RPMI8226 (cell line): ENCODE results near the gene PTEN.
"Not testable (repeated sequence)": the region's sequence is repeated elsewhere in the genome, so short reads cannot be mapped to it uniquely, and the experiment has no call there.

Experiments used
- DNase-seq: peaks from one replicate; pipeline ENCODE4 v3.0.0-alpha.2; 2015

The PTEN gene

GRCh38 chr10:87863053-87863943 lies at the start of gene PTEN, which contains the start of gene KLLN:
PTEN (plus strand) TSS chr10:87863625; CDS start chr10:87864470, 845 bp downstream.
KLLN (minus strand) TSS chr10:87863533; CDS start chr10:87862487, 1,046 bp downstream.
- DNase-seq: peak; percentile 88

- no peak for DNase-seq
Measured at GRCh38 chr10:87816163-87816897, 47.1 kb upstream of the PTEN start.

- DNase-seq: no peak
Measured at GRCh38 chr10:87816898-87817608, 46.4 kb upstream of the PTEN start.

- DNase-seq: peak; percentile 88
Measured at GRCh38 chr10:87817609-87818504, 45.6 kb upstream of the PTEN start, which contains the start of gene ATAD1. ATAD1 (minus strand) TSS chr10:87818226; CDS start chr10:87814599, 3,627 bp downstream.

GRCh38 chr10:87818505-87819288 lies 44.7 kb upstream of the PTEN start:
- DNase-seq: peak; percentile 49

GRCh38 chr10:87819289-87819585 lies 44.2 kb upstream of the PTEN start:
- DNase-seq: no peak

GRCh38 chr10:87826653-87827052 lies 36.8 kb upstream of the PTEN start:
- no peak for DNase-seq

GRCh38 chr10:87827681-87828080 lies 35.7 kb upstream of the PTEN start:
- DNase-seq: no peak

- DNase-seq: not testable (repeated sequence)
Measured at GRCh38 chr10:87829051-87829450, 34.4 kb upstream of the PTEN start.

- DNase-seq: no peak
Measured at GRCh38 chr10:87829986-87830729, 33.3 kb upstream of the PTEN start.

- no peak for DNase-seq
Measured at GRCh38 chr10:87836098-87836497, 27.3 kb upstream of the PTEN start.

GRCh38 chr10:87837445-87837844 lies 26.0 kb upstream of the PTEN start:
- DNase-seq: no peak

GRCh38 chr10:87838650-87839049 lies 24.8 kb upstream of the PTEN start:
- DNase-seq: no peak

GRCh38 chr10:87841186-87841585 lies 22.2 kb upstream of the PTEN start:
- DNase-seq: no peak

- no peak for DNase-seq
Measured at GRCh38 chr10:87842220-87842641, 21.2 kb upstream of the PTEN start.

GRCh38 chr10:87842776-87843497 lies 20.5 kb upstream of the PTEN start:
- DNase-seq: no peak

GRCh38 chr10:87843714-87844113 lies 19.7 kb upstream of the PTEN start:
- no peak for DNase-seq

GRCh38 chr10:87844837-87845623 lies 18.4 kb upstream of the PTEN start:
- DNase-seq: no peak

- DNase-seq: no peak
Measured at GRCh38 chr10:87845624-87845998, 17.8 kb upstream of the PTEN start.
